GM12878 (cell line): ENCODE measurements around the gene NPAS4. TPM values are rescaled to one million over a fixed set of nuclear protein-coding genes. Genes with fewer than 3 reads are reported as not detected.

Experiments used
- ATAC-seq: fragments of 200-7000 bp; cut with Tn5 transposase; 3 replicates; pipeline ENCODE4 v1.9.1; 2020; ENCODE audit warnings: mild to moderate bottlenecking, moderate library complexity
- BruUV-seq: library from RNA; stranded (reverse); fragments of 400-500 nt; replicated peaks from 2 replicates; lab custom pipeline; 2021; lab: Mats Ljungman, UMichigan
- CTCF ChIA-PET: fragments of 300-600 bp; sonication (Branson Sonifier 250); formaldehyde crosslinking; extraction: SDS; loops from one replicate; lab custom pipeline; 2021; ENCODE audit warnings: inconsistent platforms; lab: Yijun Ruan, JAX
- POLR2A ChIA-PET: fragments of 350-600 bp; formaldehyde crosslinking; extraction: SDS; loops from one replicate; lab custom pipeline; 2021; ENCODE audit warnings: inconsistent platforms; lab: Charles Lee
- RAD21 ChIA-PET: fragments of 300-600 bp; sonication (Branson Sonifier 250); formaldehyde crosslinking; loops from one replicate; lab custom pipeline; 2023; ENCODE audit warnings: antibody characterized with exemption; ENCODE audit not compliant: unreplicated experiment; lab: Charles Lee
- SMC1A ChIA-PET: fragments of 300-600 bp; sonication (Branson Sonifier 250); formaldehyde crosslinking; loops from one replicate; lab custom pipeline; 2023; ENCODE audit not compliant: unreplicated experiment, uncharacterized antibody; lab: Charles Lee
- DNase-seq: peaks from one replicate; pipeline ENCODE4 v3.0.0-alpha.2; 2011; ENCODE audit warnings: low read depth, low spot score
- FAIRE-seq: peaks from 3 replicates; lab custom pipeline; 2011; peaks lifted over from hg19 to GRCh38; lab: Jason Lieb, UNC
- H2AFZ ChIP-seq: 2 replicates; pipeline ENCODE4 v1.6.0; 2011; ENCODE audit warnings: low read depth, low read length, control low read depth; ENCODE audit not compliant: control insufficient read depth
- H3K27ac ChIP-seq: 2 replicates; pipeline ENCODE4 v1.5.1; 2011; ENCODE audit warnings: control low read depth; ENCODE audit not compliant: control insufficient read depth, insufficient read depth
- H3K27me3 ChIP-seq, 2 experiments: replicated peaks in 1 of 2; 2 replicates each; pipeline versions ENCODE4 v1.6.0 to v1.6.1; 2011; ENCODE audit warnings: low read length in 1 of 2; ENCODE audit not compliant: control insufficient read depth in 2 of 2, insufficient read depth in 2 of 2
- H3K36me3 ChIP-seq, 2 experiments: 2 replicates each; pipeline ENCODE4 v1.5.1; 2011; ENCODE audit warnings: low read length in 1 of 2; ENCODE audit not compliant: control insufficient read depth in 2 of 2, insufficient read depth in 2 of 2
- H3K4me1 ChIP-seq: 2 replicates; pipeline ENCODE4 v1.6.1; 2011; ENCODE audit warnings: mild to moderate bottlenecking, low read length, moderate library complexity, mixed read lengths; ENCODE audit not compliant: control insufficient read depth, insufficient read depth
- H3K4me2 ChIP-seq: 2 replicates; pipeline ENCODE4 v1.6.0; 2011; ENCODE audit warnings: control low read depth; ENCODE audit not compliant: control insufficient read depth, insufficient read depth
- H3K4me3 ChIP-seq: fragments of 200-600 bp; sonication (generic); 2 replicates; pipeline ENCODE4 v1.5.1; 2016
- H3K79me2 ChIP-seq: 2 replicates; pipeline ENCODE4 v1.6.0; 2011; ENCODE audit warnings: low read length; ENCODE audit not compliant: control insufficient read depth, insufficient read depth
- H3K9ac ChIP-seq: 2 replicates; pipeline ENCODE4 v1.8.0; 2011; ENCODE audit warnings: low read length, control low read depth, mixed read lengths; ENCODE audit not compliant: control insufficient read depth, insufficient read depth
- H3K9me3 ChIP-seq: replicated peaks from 3 replicates; pipeline ENCODE4 v1.5.1; 2011; ENCODE audit warnings: mild to moderate bottlenecking, low read length; ENCODE audit not compliant: control insufficient read depth, insufficient read depth
- H4K20me1 ChIP-seq: 2 replicates; pipeline ENCODE4 v1.6.0; 2011; ENCODE audit not compliant: control insufficient read depth, insufficient read depth
- ATF7 ChIP-seq: fragments of 450-650 bp; IDR thresholded peaks from 2 replicates; pipeline ENCODE4 v1.6.1; 2016; ENCODE audit warnings: low read depth, mild to moderate bottlenecking
- DPF2 ChIP-seq: fragments of 450-650 bp; IDR thresholded peaks from 2 replicates; pipeline ENCODE4 v1.6.1; 2017; ENCODE audit warnings: mild to moderate bottlenecking
- E2F4 ChIP-seq: IDR thresholded peaks from 2 replicates; pipeline ENCODE4 v1.6.1; 2012; ENCODE audit warnings: low read depth, low read length, improper control_type of control experiment
- E2F8 ChIP-seq: fragments of 450-650 bp; IDR thresholded peaks from 2 replicates; pipeline ENCODE4 v1.6.1; 2018; ENCODE audit warnings: mild to moderate bottlenecking, low read depth, moderate library complexity; ENCODE audit not compliant: partially characterized antibody
- EGR1 ChIP-seq, 2 experiments: IDR thresholded peaks; 1 replicate in 1 of 2; 2 replicates in 1 of 2; pipeline ENCODE4 v1.6.1; 2011 to 2012; ENCODE audit warnings: low read depth in 2 of 2, low read length in 2 of 2, borderline replicate concordance in 1 of 2, mild to moderate bottlenecking in 1 of 2, moderate library complexity in 1 of 2
- MLLT1 ChIP-seq: fragments of 450-650 bp; IDR thresholded peaks from 2 replicates; pipeline ENCODE4 v1.6.1; 2016; ENCODE audit warnings: mild to moderate bottlenecking
- NBN ChIP-seq: fragments of 450-650 bp; IDR thresholded peaks from 2 replicates; pipeline ENCODE4 v1.6.1; 2016
- POLR2A ChIP-seq: IDR thresholded peaks from 2 replicates; pipeline ENCODE4 v1.6.1; 2011; ENCODE audit warnings: low read depth, mild to moderate bottlenecking, low read length
- POU2F2 ChIP-seq: IDR thresholded peaks from 3 replicates; pipeline ENCODE4 v1.6.1; 2011; ENCODE audit warnings: low read depth, mild to moderate bottlenecking, low read length, borderline replicate concordance
- RAD21 ChIP-seq: IDR thresholded peaks from 2 replicates; pipeline ENCODE4 v1.6.1; 2011; ENCODE audit warnings: mild to moderate bottlenecking, low read depth, low read length, moderate library complexity; ENCODE audit not compliant: insufficient read depth
- RUNX3 ChIP-seq: IDR thresholded peaks from 2 replicates; pipeline ENCODE4 v1.6.1; 2012; ENCODE audit warnings: low read length, inconsistent platforms
- SUPT20H ChIP-seq: IDR thresholded peaks from 2 replicates; pipeline ENCODE4 v1.6.1; 2011; ENCODE audit warnings: low read depth, mild to moderate bottlenecking, low read length, moderate library complexity, borderline replicate concordance; ENCODE audit not compliant: control insufficient read depth
- TAF1 ChIP-seq: IDR thresholded peaks from 2 replicates; pipeline ENCODE4 v1.6.1; 2011; ENCODE audit warnings: mild to moderate bottlenecking, low read depth, low read length, borderline replicate concordance
- ZBTB33 ChIP-seq: fragments of 450-650 bp; IDR thresholded peaks from 2 replicates; pipeline ENCODE4 v1.6.1; 2017; ENCODE audit warnings: mild to moderate bottlenecking
- WGBS: methylation state at CpG from one replicate; pipeline ENCODE4 v1.1.6; 2016; ENCODE audit warnings: low lambda C conversion rate; ENCODE audit not compliant: insufficient replicate concordance, insufficient coverage; ENCODE audit errors: missing lambda C conversion rate; 5-methylcytosine and 5-hydroxymethylcytosine counted together
- in situ Hi-C: fragments of 300-500 bp; cut with MboI; formaldehyde crosslinking; loops from 9 replicates; pipeline ENCODE4 v1.14.3; 2018; ENCODE audit warnings: mixed read lengths
- intact Hi-C: fragments of 100-400 bp; cut with micrococcal nuclease; formaldehyde crosslinking; loops from one replicate; pipeline ENCODE4 v1.14.2; 2022; ENCODE audit not compliant: unreplicated experiment
- polyA plus RNA-seq, 11 experiments: library from polyadenylated mRNA; depleted of rRNA in 4 of 11; unstranded in 6 of 11; stranded (reverse) in 5 of 11; fragments of >200 nt; fragmentation: Nextera tagmentation in 4 of 11; fragmentation: Illumina TruSeq in 1 of 11; extraction: Ambion mirVana in 4 of 11; extraction: Trizol in 1 of 11; gene quantifications; 1 replicate in 1 of 11; 2 replicates in 10 of 11; pipeline versions ENCODE4 v1.2.1 to v1.2.3, GENCODE V29; 2011 to 2016; ENCODE audit warnings: inconsistent platforms in 2 of 11, missing spikeins in 2 of 11, low read depth in 1 of 11
- total RNA-seq, 4 experiments: library from RNA; depleted of rRNA in 3 of 4; stranded (reverse); fragments of >200 nt in 3 of 4; fragmentation: Illumina TruSeq in 1 of 4; extraction: Trizol in 1 of 4; gene quantifications; 2 replicates each; pipeline versions ENCODE4 v1.2.1 to v1.2.3, GENCODE V29; 2013 to 2021

NPAS4 gene
- total and polyA plus RNA-seq, 10 of the 15 experiments (the other 5 are each of a cell fraction or from before 2014, with no cell fraction given): 0.03 to 0.18 (median 0.06) TPM; not detected in 7

GRCh38 chr11:66419825-66420224 is 1.0 kb upstream of the NPAS4 start:
- no peak for DNase-seq
- H3K36me3 ChIP-seq: no peaks in the 10 kb centered on the region
- no peak for TF ChIP-seq POLR2A
- no peak for TF ChIP-seq MLLT1
- TF ChIP-seq RAD21: no peak
- TF ChIP-seq POU2F2: no peak
- TF ChIP-seq TAF1: no peak
- no peak for TF ChIP-seq RUNX3
- TF ChIP-seq E2F4: no peak
- TF ChIP-seq ATF7: no peak
- no peak for TF ChIP-seq SUPT20H
- TF ChIP-seq E2F8: no peak
- TF ChIP-seq ZBTB33: no peak
- no peak for TF ChIP-seq DPF2
- TF ChIP-seq NBN: no peak
- TF ChIP-seq EGR1 (IDR thresholded peaks at IDR 0.05; ENCODE audit: borderline replicate concordance in 1 of 2, low read depth in 2 of 2, low read length in 2 of 2): no peak
- TF ChIP-seq, all 136 proteins: peak for 0
- Histone ChIP-seq H3K4me1 (peaks cover 3% of the 10 kb centered on the region; the same call in 1 of the 2 replicates), H3K9me3 (no peaks in the 10 kb centered on the region; the same call in 2 of the 3 replicates), H3K4me2 (no peak overlapping the region), H3K27ac (no peak overlapping the region), H3K79me2 (no peaks in the 10 kb centered on the region), H3K9ac (no peak overlapping the region), H3K4me3 (no peak overlapping the region), H2AFZ (no peak overlapping the region), H3K27me3 (peaks cover 0 to 8% of the 10 kb centered on the region in 2 experiments; a peak in 1 of 4 replicates), H4K20me1 (peaks cover 4% of the 10 kb centered on the region; the same call in 1 of the 2 replicates)
- intact Hi-C loops (no loop called here), in situ Hi-C loops (no loop called here)
- FAIRE-seq: no peak
- CTCF ChIA-PET: interaction anchor here (2.4 kb wide), 1 partner anchor 258 kb away, joined by 13 read pairs; the partner anchor contains the start of gene RBM4B
- 11% methylated on average over 20 of the region's 30 CpGs for WGBS
- BruUV-seq: no TSS peak
- POLR2A ChIA-PET: no interaction called here
- ATAC-seq: no peak
- SMC1A ChIA-PET: no interaction called here
- RAD21 ChIA-PET: interaction anchor here (1.0 kb wide), 1 partner anchor 258 kb away, joined by 4 read pairs; the partner anchor contains the start of gene RBM4B
